PFSK-1 (cell line): ENCODE data around the gene SP3.

Source experiments
- POLR2AphosphoS5 ChIP-seq: IDR thresholded peaks from 2 replicates; pipeline ENCODE4 v1.6.1; 2012; ENCODE audit warnings: low read depth, mild to moderate bottlenecking, control low read depth, low read length, moderate library complexity
- SIN3A ChIP-seq: IDR thresholded peaks from 2 replicates; pipeline ENCODE4 v1.6.1; 2012; ENCODE audit warnings: mild to moderate bottlenecking, low read length, moderate library complexity, borderline replicate concordance; ENCODE audit not compliant: insufficient read depth
- TAF1 ChIP-seq: IDR thresholded peaks from 2 replicates; pipeline ENCODE4 v1.6.1; 2012; ENCODE audit warnings: low read length, control low read depth, borderline replicate concordance; ENCODE audit not compliant: insufficient read depth
- TF ChIP-seq, protein P1 (sequence below), 2 experiments: IDR thresholded peaks; 2 replicates each; pipeline versions ENCODE4 v1.6.1 to v1.8.0; 2011 to 2012; ENCODE audit warnings: low read depth in 2 of 2, low read length in 2 of 2, control low read depth in 1 of 2, inconsistent platforms in 1 of 2, mild to moderate bottlenecking in 1 of 2, moderate library complexity in 1 of 2; ENCODE audit not compliant: insufficient read depth in 1 of 2

GRCh38 chr2:173982182-173982714 is 17.1 kb upstream of the SP3 start:
- TF ChIP-seq, protein P1, sequence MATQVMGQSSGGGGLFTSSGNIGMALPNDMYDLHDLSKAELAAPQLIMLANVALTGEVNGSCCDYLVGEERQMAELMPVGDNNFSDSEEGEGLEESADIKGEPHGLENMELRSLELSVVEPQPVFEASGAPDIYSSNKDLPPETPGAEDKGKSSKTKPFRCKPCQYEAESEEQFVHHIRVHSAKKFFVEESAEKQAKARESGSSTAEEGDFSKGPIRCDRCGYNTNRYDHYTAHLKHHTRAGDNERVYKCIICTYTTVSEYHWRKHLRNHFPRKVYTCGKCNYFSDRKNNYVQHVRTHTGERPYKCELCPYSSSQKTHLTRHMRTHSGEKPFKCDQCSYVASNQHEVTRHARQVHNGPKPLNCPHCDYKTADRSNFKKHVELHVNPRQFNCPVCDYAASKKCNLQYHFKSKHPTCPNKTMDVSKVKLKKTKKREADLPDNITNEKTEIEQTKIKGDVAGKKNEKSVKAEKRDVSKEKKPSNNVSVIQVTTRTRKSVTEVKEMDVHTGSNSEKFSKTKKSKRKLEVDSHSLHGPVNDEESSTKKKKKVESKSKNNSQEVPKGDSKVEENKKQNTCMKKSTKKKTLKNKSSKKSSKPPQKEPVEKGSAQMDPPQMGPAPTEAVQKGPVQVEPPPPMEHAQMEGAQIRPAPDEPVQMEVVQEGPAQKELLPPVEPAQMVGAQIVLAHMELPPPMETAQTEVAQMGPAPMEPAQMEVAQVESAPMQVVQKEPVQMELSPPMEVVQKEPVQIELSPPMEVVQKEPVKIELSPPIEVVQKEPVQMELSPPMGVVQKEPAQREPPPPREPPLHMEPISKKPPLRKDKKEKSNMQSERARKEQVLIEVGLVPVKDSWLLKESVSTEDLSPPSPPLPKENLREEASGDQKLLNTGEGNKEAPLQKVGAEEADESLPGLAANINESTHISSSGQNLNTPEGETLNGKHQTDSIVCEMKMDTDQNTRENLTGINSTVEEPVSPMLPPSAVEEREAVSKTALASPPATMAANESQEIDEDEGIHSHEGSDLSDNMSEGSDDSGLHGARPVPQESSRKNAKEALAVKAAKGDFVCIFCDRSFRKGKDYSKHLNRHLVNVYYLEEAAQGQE (IDR thresholded peaks at IDR 0.05; ENCODE audit: insufficient read depth in 1 of 2, low read depth in 2 of 2, low read length in 2 of 2) = no peak
- TF ChIP-seq SIN3A (no peak), TAF1 (no peak), POLR2AphosphoS5 (no peak)
